PC-9 (cell line): ENCODE measurements around the gene KIAA1217. TPM values are rescaled to one million over a fixed set of nuclear protein-coding genes. Genes with fewer than 3 reads are reported as not detected.

Source experiments
- BruUV-seq: library from RNA; stranded (reverse); fragments of 400-500 nt; replicated peaks from 2 replicates; lab custom pipeline; 2021; lab: Mats Ljungman, UMichigan
- CTCF ChIA-PET: fragments of 300-600 bp; sonication (Branson Sonifier 250); formaldehyde crosslinking; loops from one replicate; lab custom pipeline; 2022; ENCODE audit warnings: antibody characterized with exemption; lab: Charles Lee
- POLR2A ChIA-PET: fragments of 300-600 bp; sonication (Branson Sonifier 250); formaldehyde crosslinking; loops from one replicate; lab custom pipeline; 2022; ENCODE audit warnings: antibody characterized with exemption; ENCODE audit not compliant: unreplicated experiment; lab: Charles Lee
- DNase-seq, 2 experiments: peaks; one replicate each; pipeline versions ENCODE4 v3.0.0 to v3.0.0-alpha.2; 2015 to 2022; ENCODE audit warnings: mixed read lengths in 1 of 2
- H2AFZ ChIP-seq: fragments of 200-600 bp; sonication (generic); 2 replicates; pipeline ENCODE4 v1.8.1; 2017; ENCODE audit warnings: antibody characterized with exemption
- H3F3A ChIP-seq: fragments of 200-600 bp; sonication (generic); 2 replicates; pipeline ENCODE4 v1.8.1; 2017; ENCODE audit warnings: antibody characterized with exemption, mild to moderate bottlenecking, low read depth; ENCODE audit not compliant: insufficient read depth
- H3K27ac ChIP-seq: fragments of 200-600 bp; sonication (generic); 2 replicates; pipeline ENCODE4 v1.6.1; 2016; ENCODE audit warnings: mixed run types
- H3K27me3 ChIP-seq: fragments of 200-600 bp; sonication (generic); 2 replicates; pipeline ENCODE4 v1.6.1; 2016; ENCODE audit warnings: low read depth, mixed run types; ENCODE audit not compliant: insufficient read depth
- H3K36me3 ChIP-seq: fragments of 200-600 bp; sonication (generic); 2 replicates; pipeline ENCODE4 v1.6.1; 2016; ENCODE audit warnings: low read depth, mixed run types
- H3K4me1 ChIP-seq: fragments of 200-600 bp; sonication (generic); replicated peaks from 2 replicates; pipeline ENCODE4 v1.6.1; 2016; ENCODE audit warnings: mixed run types; ENCODE audit not compliant: insufficient read depth
- H3K4me2 ChIP-seq: fragments of 200-600 bp; sonication (generic); 2 replicates; pipeline ENCODE4 v1.6.1; 2017; ENCODE audit warnings: mixed run types
- H3K4me3 ChIP-seq: fragments of 200-600 bp; sonication (generic); 2 replicates; pipeline ENCODE4 v1.6.1; 2016; ENCODE audit warnings: mixed run types
- H3K79me2 ChIP-seq: fragments of 200-600 bp; sonication (generic); 2 replicates; pipeline ENCODE4 v1.6.1; 2017; ENCODE audit warnings: low read depth, mixed run types
- H3K9me2 ChIP-seq: fragments of 200-600 bp; sonication (generic); 2 replicates; pipeline ENCODE4 v1.8.1; 2017; ENCODE audit warnings: mild to moderate bottlenecking; ENCODE audit not compliant: insufficient read depth
- H3K9me3 ChIP-seq: fragments of 200-600 bp; sonication (generic); 2 replicates; pipeline ENCODE4 v1.8.1; 2016; ENCODE audit warnings: low read depth; ENCODE audit not compliant: insufficient read depth
- H4K20me1 ChIP-seq: fragments of 200-600 bp; sonication (generic); 2 replicates; pipeline ENCODE4 v1.8.1; 2017; ENCODE audit not compliant: insufficient read depth
- CTCF ChIP-seq: fragments of 200-600 bp; sonication (generic); conservative IDR thresholded peaks from 2 replicates; pipeline ENCODE4 v1.6.1; 2017; ENCODE audit warnings: mixed run types, antibody characterized with exemption, mild to moderate bottlenecking, moderate library complexity
- EZH2 ChIP-seq: fragments of 200-600 bp; sonication (generic); IDR thresholded peaks from 2 replicates; pipeline ENCODE4 v1.8.0; 2017; ENCODE audit warnings: antibody characterized with exemption, low read depth
- intact Hi-C: fragments of 100-400 bp; cut with micrococcal nuclease; formaldehyde crosslinking; loops from one replicate; pipeline ENCODE4 v1.10.0; 2022; ENCODE audit not compliant: unreplicated experiment
- total RNA-seq: library from RNA; stranded (reverse); gene quantifications from 2 replicates; pipeline ENCODE4 v1.2.3, GENCODE V29; 2021

Gene KIAA1217
- total RNA-seq, 1 experiment from 2014 or later: 41.1 TPM

DNA sequence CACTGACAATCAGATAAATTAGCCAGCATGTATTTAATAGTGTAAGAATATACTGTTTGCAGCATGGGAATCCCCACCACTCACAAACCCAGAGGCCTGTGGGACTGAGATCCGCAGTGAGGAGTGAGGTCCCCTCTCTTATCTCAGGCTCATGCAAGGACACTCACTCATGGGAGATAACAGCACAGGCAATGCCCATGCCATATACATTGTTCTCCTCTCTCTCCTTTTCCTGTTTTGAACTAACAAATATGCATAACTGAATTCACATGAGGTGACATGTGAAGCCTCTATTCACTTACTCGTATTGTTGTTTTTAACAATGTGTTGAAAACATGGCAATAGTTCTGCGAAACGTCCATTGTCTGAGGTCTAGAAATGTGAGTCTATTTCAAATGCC lies 284.2 kb downstream of the KIAA1217 start:
- Histone ChIP-seq H3K4me2 (no peak overlapping the region), H3F3A (peaks cover 10% of the 10 kb centered on the region; the same call in 1 of the 2 replicates), H3K36me3 (no peaks in the 10 kb centered on the region; the same call in 1 of the 2 replicates), H3K9me3 (no peaks in the 10 kb centered on the region), H3K27me3 (no peaks in the 10 kb centered on the region), H3K4me3 (no peak overlapping the region), H3K4me1 (peaks cover 32% of the 10 kb centered on the region), H3K9me2 (no peaks in the 10 kb centered on the region), H3K79me2 (peaks cover 19% of the 10 kb centered on the region), H4K20me1 (no peaks in the 10 kb centered on the region; the same call in 1 of the 2 replicates), H3K27ac (no peak overlapping the region), H2AFZ (no peak overlapping the region)
- no TSS peak for BruUV-seq
- TF ChIP-seq EZH2: no peak
- TF ChIP-seq CTCF: no peak
- POLR2A ChIA-PET: no interaction called here
- intact Hi-C loops: no loop called here
- no peak for DNase-seq
- CTCF ChIA-PET: no interaction called here

DNA sequence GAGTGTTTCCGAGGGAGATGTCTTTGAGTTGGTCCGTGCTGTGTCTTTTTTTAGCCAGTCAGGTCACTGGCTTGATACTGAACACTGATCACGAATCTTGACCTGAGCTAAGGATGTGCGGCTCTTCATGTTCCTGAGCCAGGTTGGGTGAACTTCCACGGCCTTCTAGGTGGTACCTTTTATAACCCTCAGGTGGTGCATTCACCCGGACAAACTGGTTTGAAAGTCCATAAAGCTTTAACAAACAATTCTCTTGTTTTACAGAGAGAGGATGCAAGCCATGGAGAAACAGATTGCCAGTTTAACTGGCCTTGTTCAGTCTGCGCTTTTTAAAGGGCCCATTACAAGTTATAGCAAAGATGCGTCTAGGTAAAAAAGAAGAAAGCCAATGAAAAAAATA lies 285.3 kb downstream of the KIAA1217 start:
- no peak overlapping the region for H3K27ac ChIP-seq
- no peaks in the 10 kb centered on the region for H3K9me3 ChIP-seq
- H3K27me3 ChIP-seq: no peaks in the 10 kb centered on the region
- H3K4me3 ChIP-seq: no peak overlapping the region
- H3K4me1 ChIP-seq: peaks cover 22% of the 10 kb centered on the region
- DNase-seq: no peak
- H3K4me2 ChIP-seq: no peak overlapping the region
- H3K79me2 ChIP-seq: peaks cover 19% of the 10 kb centered on the region
- H2AFZ ChIP-seq: no peak overlapping the region
- BruUV-seq: no TSS peak
- H4K20me1 ChIP-seq: no peaks in the 10 kb centered on the region
- CTCF ChIA-PET: no interaction called here
- peaks cover under 1% of the 10 kb centered on the region; the same call in 1 of the 2 replicates for H3F3A ChIP-seq
- intact Hi-C loops: no loop called here
- POLR2A ChIA-PET: no interaction called here
- no peaks in the 10 kb centered on the region for H3K9me2 ChIP-seq
- TF ChIP-seq EZH2: no peak
- TF ChIP-seq CTCF: no peak
- H3K36me3 ChIP-seq: no peaks in the 10 kb centered on the region; the same call in 1 of the 2 replicates

GRCh38 chr10:24494777-24495176 lies 285.8 kb downstream of the KIAA1217 start:
- H3K79me2 ChIP-seq: peaks cover 18% of the 10 kb centered on the region
- no peaks in the 10 kb centered on the region for H3K9me3 ChIP-seq
- no peak for TF ChIP-seq EZH2
- H3K27me3 ChIP-seq: no peaks in the 10 kb centered on the region
- no peaks in the 10 kb centered on the region for H3F3A ChIP-seq
- H3K4me2 ChIP-seq: no peak overlapping the region
- peaks cover 18% of the 10 kb centered on the region for H3K4me1 ChIP-seq
- H3K36me3 ChIP-seq: no peaks in the 10 kb centered on the region; the same call in 1 of the 2 replicates
- no peaks in the 10 kb centered on the region for H4K20me1 ChIP-seq
- H3K27ac ChIP-seq: no peak overlapping the region
- no peak overlapping the region for H3K4me3 ChIP-seq
- no peak for DNase-seq
- intact Hi-C loops: no loop called here
- BruUV-seq: no TSS peak
- no peaks in the 10 kb centered on the region for H3K9me2 ChIP-seq
- ChIA-PET POLR2A (no interaction called here), CTCF (no interaction called here)
- no peak overlapping the region for H2AFZ ChIP-seq
